NCI-H748 treated with DMSO at 0.1 percent for 48 hours (cell line): ENCODE results near the gene TADA3.
A peak's percentile ranks its signal among the peaks of the same experiment; 100 is the strongest.

Experiments
- DNase-seq: peaks from one replicate; lab custom pipeline; 2025; lab: John Stamatoyannopoulos, UW

The TADA3 gene

DNA sequence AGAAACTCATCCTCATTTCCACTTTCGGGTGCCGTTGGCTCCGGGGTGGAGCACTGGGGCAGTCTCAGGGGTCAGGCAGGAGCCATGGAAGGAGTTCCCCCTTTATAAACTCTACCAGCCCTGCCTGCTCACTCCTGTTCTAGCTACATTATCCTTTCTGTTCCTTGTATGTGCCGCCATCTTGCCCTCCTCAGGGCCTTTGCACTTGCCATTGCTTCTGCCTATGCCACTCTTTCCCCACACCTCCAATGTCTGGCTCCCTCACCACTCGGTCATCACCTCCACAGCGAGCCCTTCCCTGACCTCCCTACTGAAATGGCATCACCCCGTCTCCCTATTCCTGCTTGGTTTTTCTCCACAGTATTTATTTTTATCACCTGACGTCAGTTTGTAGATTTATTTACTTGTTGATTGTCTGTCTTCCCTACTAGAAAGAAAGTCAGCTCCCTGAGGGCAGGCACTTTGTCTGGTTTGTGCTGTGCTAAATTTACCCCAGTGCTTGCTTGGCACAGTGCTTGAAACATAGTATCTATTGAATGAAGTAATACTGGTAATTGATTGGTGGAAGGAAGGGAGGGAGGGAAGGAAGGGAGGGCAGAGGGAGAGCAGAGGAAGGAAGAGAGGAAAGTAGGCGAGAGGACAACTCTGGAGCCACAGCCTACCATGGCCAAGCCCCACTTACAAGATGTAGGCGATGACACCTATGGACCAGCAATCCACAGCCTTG lies 31.3 kb downstream of the TADA3 start:
- no peak for DNase-seq

DNA sequence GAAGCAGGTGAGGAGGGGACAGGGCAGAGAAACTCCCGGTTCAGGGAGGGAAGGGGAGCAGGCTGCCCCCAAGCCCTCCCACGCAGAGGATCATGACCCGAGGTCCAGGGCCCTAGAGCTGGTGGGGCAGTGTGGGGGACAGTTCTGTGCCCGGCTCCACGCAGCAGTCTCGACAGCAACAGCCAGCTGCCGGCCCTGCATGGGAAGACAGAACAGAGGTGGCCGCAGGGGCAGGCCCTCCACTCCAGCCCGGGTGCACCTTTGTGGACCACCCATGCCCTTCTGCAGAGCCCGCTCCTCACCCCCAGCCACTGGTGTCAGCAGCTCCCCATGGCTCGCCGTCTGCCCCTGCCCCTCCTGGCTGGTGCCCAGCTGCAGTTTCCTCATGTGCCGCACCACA lies 34.8 kb downstream of the TADA3 start:
- no peak for DNase-seq

DNA sequence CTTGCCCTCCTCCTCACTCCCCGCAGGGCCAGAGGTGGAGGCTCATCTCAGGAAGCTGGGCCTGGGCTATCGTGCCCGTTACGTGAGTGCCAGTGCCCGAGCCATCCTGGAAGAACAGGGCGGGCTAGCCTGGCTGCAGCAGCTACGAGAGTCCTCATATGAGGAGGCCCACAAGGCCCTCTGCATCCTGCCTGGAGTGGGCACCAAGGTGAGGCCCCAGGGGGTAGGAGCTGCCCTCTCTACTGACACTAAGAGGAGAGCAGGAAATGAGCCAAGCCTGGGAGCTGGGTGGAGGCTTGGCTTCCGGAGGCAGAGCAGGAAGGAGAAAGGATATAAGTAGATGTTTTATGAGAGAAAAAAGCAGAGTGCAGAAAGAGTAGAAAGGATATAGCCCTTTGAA lies 37.6 kb downstream of the TADA3 start:
- no peak for DNase-seq

DNA sequence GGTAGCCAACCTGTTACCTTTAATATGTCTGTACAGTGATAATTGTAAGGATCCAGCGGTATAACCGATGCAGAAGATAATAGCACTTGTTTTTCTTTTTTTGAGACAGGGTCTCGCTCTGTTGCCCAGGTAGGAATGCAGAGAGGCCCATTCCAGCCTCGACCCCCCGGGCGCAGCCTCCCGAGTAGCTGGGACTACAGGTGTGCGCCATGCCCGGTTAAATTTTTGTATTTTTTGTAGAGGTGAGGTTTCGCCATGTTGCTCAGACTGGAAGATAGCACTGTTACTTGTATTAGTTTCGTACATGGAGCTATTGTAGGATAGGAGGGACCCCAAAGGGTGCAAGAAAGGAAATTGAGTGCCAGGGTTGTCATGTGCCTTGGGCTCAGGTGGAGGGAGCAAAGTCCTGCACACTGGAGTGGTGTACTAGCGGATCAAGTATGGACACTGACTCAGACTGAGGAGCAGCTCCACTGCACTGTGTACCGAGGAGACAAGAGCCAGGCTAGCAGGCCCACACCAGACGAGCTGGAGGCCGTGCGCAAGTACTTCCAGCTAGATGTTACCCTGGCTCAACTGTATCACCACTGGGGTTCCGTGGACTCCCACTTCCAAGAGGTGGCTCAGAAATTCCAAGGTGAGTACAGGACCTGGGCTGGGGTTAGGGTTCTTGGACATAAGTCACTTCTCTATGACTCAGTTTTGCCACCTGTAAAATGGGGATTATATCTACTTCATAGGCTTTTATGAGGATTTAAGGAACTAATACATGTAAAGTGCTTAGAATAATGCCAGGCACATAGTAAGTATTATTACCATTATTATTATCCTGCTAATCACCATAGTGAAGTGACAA lies 41.5 kb downstream of the TADA3 start:
- no peak for DNase-seq

DNA sequence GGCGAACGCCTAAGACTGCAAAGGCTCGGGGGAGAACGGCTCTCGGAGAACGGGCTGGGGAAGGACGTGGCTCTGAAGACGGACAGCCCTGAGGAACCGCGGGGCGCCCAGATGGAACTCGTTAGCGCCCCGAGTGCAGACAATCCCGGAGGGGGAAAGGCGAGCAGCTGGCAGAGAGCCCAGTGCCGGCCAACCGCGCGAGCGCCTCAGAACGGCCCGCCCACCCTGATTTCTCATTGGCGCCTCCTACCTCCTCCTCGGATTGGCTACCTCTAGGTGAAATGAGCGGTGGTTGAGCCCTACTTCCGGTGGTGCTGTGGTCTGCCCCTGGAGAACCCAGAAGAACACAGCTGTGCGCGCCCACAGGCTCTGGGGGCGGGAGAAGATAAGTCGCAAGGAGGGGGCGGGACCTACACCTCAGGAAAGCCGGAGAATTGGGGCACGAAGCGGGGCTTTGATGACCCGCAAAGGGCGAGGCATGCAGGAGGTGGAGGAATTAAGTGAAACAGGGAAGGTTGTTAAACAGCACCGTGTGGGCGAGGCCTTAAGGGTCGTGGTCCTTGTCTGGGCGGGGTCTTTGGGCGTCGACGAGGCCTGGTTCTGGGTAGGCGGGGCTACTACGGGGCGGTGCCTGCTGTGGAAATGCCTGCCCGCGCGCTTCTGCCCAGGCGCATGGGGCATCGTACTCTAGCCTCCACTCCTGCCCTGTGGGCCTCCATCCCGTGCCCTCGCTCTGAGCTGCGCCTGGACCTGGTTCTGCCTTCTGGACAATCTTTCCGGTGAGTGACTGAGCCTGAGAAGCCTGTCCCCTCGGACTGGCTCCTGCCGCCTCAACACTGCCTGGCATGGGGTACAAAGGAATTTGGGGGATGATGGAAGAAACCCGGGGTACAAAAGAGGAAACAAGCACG lies 42.4 kb downstream of the TADA3 start, which contains the start of gene OGG1:
TSS of gene OGG1 (plus strand) at position 308 of the 911 bp plus-strand sequence. CDS start at position 643, 335 bp downstream.
- peak; percentile 78 for DNase-seq

DNA sequence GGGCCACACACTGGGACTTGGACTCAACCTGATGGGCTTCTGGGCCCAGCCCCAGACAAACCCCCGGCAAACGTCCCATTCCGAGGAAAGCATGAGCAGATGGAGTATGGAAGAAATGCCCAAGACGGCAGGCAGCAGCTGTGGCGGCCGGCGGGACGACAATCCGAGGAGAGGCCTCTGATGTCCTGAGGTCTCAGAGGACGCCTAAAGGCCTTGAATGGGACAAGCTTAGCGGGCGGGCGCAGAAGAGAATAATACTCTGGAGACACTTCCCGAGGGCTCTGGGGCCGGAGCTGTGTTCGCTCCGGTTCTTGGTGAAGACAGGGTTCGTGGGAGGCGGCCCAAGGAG lies 43.0 kb downstream of the TADA3 start:
- DNase-seq = no peak

DNA sequence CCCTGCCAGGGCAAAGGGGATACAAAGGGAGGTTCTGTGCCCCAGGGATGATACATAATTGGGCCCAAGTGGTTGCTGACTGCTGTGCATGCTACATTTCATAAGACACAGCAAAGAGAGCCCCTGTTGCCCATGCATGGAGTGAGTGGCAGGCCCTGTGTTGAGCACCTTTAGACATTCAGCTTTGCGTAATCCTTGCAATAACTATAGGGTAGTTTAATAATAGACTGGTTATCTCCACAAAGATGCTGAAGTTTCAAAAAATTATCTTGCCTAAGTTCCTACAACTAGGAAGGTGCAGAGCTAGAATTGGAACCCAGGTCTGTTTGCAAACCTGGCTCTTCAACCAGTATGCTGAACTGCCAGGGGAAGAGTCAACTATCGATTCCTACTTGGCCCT lies 44.2 kb downstream of the TADA3 start:
- DNase-seq = no peak

DNA sequence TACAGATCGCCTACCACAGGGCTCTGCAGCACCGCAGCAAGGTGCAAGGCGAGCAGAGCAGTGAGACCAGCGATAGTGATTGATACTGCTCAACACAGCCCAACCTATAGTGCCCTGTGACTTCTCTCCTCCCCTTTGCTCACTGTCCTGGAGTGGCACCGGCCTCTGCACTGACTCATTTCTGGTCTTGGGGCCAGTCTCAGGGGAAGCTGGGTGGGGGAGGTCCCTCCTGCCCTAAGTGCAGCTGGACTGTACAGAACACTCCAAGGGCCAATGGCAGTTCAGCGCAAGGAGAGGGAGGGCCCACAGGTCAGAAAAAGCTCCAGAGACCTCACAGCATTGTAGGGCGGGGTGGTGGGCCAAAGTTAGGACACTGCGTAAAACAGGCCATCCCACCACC lies 45.0 kb downstream of the TADA3 start:
- DNase-seq = no peak

DNA sequence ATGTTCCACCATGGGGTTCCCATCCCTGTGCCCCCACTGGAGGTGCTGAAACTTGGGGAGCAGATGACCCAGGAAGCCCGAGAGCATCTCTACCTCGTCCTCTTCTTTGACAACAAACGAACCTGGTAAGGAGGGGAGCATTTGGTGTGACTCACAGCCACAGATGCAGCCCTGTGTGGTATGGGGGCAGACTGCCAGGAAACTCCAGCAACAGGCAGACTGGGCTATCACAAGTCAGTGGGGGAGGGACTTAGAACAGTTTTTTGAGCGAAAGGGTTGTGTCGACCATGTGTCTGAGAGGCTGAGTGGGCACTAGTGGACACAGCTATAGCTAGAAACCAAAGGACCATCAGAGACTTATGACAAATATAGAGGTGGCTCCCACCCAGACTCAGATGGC lies 45.9 kb downstream of the TADA3 start:
- no peak for DNase-seq

DNA sequence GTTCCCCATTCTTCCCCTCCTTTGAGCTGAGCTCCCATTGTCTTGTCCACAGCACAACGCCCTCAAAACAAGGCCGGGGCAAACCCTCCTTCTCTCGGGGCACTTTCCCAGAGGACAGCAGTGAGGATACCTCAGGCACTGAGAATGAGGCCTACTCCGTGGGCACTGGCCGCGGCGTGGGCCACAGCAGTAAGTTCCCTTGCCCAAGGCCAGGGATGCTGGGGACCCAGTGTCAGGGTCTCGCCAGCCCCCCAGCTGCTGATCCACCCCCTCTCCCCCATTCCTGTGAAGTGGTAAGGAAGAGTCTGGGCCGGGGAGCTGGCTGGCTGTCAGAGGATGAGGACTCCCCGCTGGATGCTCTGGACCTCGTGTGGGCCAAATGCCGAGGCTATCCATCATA lies 46.8 kb downstream of the TADA3 start:
- no peak for DNase-seq

DNA sequence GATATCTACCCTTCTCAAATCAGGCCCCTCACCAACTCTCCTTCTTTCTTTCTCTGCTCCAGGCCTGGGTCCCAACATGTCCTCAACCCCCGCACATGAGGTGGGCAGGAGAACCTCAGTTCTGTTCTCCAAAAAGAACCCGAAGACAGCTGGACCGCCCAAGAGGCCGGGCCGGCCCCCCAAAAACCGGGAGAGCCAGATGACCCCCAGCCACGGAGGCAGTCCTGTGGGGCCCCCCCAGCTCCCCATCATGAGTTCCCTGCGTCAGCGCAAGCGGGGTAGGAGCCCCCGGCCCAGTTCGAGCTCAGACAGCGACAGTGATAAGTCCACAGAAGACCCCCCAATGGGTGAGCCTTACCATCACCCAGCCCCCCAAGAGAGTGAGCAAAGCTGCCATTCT lies 48.1 kb downstream of the TADA3 start:
- no peak for DNase-seq

DNA sequence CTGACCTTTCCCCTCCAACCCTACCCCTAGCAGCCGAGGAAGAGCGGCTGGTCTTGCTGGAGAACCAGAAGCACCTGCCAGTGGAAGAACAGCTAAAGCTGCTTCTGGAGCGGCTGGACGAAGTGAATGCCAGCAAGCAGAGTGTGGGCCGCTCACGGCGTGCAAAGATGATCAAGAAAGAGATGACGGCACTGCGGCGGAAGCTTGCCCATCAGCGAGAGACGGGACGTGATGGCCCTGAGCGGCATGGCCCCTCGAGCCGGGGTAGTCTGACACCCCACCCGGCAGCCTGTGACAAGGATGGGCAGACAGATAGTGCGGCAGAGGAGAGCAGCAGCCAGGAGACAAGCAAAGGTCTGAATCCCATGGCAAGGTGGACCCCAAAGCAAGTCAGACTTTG lies 48.7 kb downstream of the TADA3 start:
- no peak for DNase-seq

DNA sequence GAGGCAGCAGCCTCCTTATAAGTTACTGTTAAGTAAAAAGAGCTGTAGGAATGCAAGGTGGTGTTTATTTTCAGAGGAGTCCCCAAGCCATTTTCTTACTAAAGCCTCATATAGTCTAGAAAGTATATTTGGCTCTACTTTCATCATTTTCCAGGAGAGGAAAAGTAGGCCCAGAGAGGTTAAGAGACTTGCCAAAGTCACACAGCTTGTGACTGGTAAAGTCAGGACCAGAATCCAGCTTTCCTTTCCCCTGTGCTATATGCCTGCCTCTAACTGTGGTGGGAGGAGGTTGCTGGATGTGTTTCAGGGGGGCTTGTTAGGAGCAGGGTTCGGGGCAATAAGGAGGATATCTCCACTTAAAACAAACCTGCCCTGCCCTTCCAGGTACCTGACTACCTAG lies 49.7 kb downstream of the TADA3 start:
- DNase-seq = no peak

DNA sequence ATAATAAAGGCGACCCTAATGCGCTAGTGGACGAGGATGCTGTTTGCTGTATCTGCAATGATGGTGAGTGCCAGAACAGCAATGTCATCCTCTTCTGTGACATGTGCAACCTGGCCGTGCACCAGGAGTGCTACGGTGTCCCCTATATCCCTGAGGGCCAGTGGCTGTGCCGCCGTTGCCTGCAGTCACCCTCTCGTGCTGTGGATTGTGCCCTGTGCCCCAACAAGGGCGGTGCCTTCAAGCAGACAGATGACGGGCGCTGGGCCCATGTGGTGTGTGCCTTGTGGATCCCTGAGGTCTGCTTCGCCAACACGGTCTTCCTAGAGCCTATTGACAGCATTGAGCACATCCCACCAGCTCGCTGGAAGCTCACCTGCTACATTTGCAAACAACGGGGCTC lies 53.1 kb downstream of the TADA3 start:
- DNase-seq = no peak

DNA sequence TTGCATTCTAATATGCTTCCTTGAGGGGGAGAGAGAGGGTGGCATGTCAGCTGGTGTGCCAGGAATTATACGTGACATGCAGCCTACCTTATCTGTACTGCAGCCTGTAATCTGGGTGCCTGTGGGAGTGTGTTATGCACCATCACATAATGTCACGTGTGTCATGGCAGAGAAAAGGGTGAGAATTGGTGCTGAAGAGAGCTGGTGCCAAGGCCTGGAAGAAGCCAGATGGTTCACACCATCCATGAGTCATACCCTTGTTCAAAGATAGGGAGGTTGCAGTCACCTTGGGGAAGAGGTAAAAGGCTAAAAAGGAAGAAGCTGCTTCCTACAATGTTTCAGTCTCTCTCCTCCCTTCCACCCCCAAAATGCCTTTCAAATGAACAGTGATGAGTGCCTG lies 55.4 kb downstream of the TADA3 start:
- no peak for DNase-seq

DNA sequence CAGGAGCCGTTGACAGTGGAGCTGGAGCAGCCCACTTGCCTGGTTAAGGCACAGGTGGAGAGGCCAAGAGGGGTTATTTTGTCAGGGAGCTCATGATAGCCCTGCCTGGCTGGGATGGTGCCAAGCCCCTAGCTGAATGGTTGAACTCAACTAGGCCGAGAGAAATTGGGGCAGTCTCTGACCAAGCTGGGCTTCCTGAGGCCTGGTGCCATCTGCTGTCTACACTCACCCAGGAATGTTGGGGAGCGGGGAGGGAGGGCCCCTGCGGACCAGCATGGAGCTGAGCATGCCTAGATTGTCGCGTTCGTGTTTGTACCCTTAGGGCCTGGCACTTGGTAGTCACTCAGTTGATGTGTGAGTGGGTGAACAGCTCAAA lies 59.5 kb downstream of the TADA3 start:
- no peak for DNase-seq

DNA sequence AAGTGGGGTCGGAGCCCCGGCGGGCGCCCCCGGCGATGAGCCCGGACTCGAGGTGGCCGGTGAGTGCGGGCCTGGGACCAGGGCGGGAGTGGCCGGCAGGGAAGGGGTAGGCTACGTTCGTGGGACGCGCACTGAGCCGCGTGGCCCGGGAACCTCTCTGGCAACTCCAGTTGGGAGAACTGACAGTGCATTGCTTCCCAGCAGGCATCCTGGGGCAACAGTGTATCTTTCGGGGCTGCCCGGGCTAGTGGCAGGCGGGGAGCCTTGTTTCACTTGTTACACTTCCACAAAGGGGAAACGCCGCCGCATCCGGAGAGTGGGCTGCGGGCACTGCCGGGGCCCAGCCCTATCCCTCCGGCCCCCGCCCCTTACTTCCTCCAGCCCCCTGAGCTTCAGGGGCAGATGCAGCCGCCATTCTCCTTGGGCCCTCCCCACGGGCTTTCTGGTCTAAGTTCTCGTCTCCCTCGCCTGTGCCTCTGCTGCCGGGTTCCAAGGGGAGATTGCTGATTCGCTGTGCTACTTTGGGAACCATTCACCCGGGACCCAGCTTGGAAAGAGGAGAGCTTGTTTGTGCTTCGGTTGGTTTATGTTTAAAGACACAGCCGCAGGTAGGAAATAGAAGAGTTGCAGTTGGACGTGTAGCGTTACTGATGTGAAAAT lies 60.1 kb downstream of the TADA3 start:
- DNase-seq = no peak

DNA sequence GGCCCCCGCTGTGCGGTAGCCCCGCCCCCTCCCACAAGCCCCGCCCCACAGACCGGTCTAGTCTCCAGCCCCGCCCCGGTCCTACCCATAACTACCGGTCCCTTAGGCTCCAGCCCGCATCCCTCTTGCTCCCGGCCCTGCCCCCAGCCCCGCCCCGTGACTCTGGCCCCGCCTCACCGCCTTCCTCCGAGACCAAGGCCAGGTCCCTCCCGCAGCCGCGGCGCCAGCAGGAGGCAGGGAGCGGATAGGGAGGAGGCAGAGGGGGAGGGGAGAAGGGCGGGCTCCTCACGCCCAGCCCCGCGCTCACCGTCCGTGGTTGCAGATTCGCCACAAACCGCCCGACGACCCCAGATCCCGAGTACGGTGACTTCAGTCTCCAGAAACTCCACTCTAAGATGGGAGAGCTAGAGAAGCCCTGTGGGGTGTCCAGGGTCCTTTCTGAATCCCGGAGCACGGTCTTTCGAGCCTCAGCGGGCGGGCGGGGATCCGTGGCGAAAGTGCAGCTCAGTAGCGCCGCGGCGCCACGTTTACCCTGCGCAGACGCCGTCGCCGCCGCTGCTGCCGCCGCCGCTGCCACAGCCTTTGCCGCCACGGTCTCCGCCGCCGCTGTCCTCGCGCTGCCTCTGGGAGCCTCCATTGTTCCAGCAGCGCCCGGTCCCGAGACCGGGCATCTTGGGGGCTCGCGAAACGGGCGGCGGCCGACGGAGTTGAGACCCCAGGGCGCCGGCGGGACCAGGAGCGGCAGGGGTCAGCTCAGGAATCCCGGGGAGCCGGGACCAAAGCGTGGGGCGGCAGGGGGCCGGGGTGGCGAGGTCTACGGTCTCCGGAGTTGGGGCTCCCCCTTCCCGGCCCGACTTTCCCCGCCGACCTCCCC lies 60.8 kb downstream of the TADA3 start, which contains the start of gene BRPF1:
TSS of gene BRPF1 (plus strand) at position 530 of the 874 bp plus-strand sequence. CDS start 2,406 bp downstream, outside the sequence.
- DNase-seq = peak; percentile 87

DNA sequence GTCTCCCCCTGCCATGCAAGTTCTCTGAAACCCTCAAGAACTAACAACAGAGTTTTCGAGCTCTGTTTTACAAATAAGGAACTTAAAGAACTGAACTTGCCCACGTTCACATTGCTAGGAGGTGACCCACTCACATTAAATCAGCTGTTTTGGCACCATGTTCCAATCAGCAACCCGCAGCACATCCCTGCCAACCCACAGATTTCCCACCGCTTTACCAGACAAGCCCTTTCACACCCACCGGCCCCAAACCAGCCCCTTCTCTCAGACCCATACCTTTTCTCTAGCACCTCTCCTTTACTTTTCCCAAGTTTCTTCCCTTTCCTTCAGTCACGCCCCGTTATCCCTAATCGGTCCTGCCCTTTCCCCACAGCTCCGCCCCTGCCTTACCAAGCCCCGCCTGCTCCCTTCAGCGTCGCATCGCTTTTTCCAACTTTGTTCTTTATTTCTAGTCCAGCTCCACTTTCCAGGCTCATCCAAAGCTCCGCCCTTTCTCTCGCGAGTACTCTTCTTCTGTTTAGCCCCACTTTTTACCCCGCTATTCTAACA lies 61.5 kb downstream of the TADA3 start:
- no peak for DNase-seq
